Measurements from ENCODE around the gene RIMBP2.

GRCh38 chr12:130663514-130663913 is 52.6 kb downstream of the RIMBP2 start:
- TF ChIP-seq ZNF184 (tag by site-specific recombination; IDR thresholded peaks at IDR 0.05) (no peak), ZFP37 (tag by site-specific recombination; IDR thresholded peaks at IDR 0.05) (no peak), CTCF (tag by site-specific recombination; IDR thresholded peaks at IDR 0.05) (no peak), ZNF274 (IDR thresholded peaks at IDR 0.05; ENCODE audit: low read length) (no peak), ZNF274 (tag by site-specific recombination; IDR thresholded peaks at IDR 0.05; ENCODE audit: borderline replicate concordance) (no peak), KLF9 (tag by site-specific recombination; IDR thresholded peaks at IDR 0.05; ENCODE audit: low read depth) (no peak), ZNF510 (tag by site-specific recombination; IDR thresholded peaks at IDR 0.05; ENCODE audit: insufficient replicate concordance) (no peak), ZNF623 (tag by site-specific recombination; IDR thresholded peaks at IDR 0.05) (no peak), HOXD13 (CRISPR knock-in tag; IDR thresholded peaks at IDR 0.05; ENCODE audit: borderline replicate concordance) (no peak), ZNF140 (tag by site-specific recombination; IDR thresholded peaks at IDR 0.05) (no peak)

Data from HEK293 (cell line).